HG02798 (cell line): ENCODE data around the gene CD101.

ENCODE experiments used
- ATAC-seq: cut with Tn5 transposase; IDR thresholded peaks from one replicate; pipeline ENCODE4 v1.9.1; 2021; ENCODE audit warnings: mild to moderate bottlenecking; ENCODE audit not compliant: unreplicated experiment, poor library complexity

CD101 gene

GRCh38 chr1:116983678-116984077 is 17.9 kb upstream of the CD101 start:
- no peak for ATAC-seq

- ATAC-seq = no peak
Measured at GRCh38 chr1:116984406-116985160, 17.0 kb upstream of the CD101 start.

GRCh38 chr1:116986421-116987255 is 14.9 kb upstream of the CD101 start:
- no peak for ATAC-seq

GRCh38 chr1:116987256-116987555 is 14.4 kb upstream of the CD101 start:
- ATAC-seq = no peak

GRCh38 chr1:116988248-116988647 is 13.3 kb upstream of the CD101 start:
- no peak for ATAC-seq

- ATAC-seq = no peak
Measured at GRCh38 chr1:116988908-116989307, 12.7 kb upstream of the CD101 start.

- no peak for ATAC-seq
Measured at GRCh38 chr1:116989835-116990234, 11.7 kb upstream of the CD101 start.

- no peak for ATAC-seq
Measured at GRCh38 chr1:116990612-116991151, 10.9 kb upstream of the CD101 start.

GRCh38 chr1:116991171-116991845 is 10.3 kb upstream of the CD101 start:
- no peak for ATAC-seq

- ATAC-seq = no peak
Measured at GRCh38 chr1:116991918-116992317, 9.6 kb upstream of the CD101 start.

GRCh38 chr1:116993286-116993685 is 8.3 kb upstream of the CD101 start:
- ATAC-seq = no peak

- no peak for ATAC-seq
Measured at GRCh38 chr1:116994411-116994810, 7.1 kb upstream of the CD101 start.

- ATAC-seq = no peak
Measured at GRCh38 chr1:116997066-116997465, 4.5 kb upstream of the CD101 start.

GRCh38 chr1:116997636-116998035 is 3.9 kb upstream of the CD101 start:
- no peak for ATAC-seq

- ATAC-seq = no peak
Measured at GRCh38 chr1:116999596-116999995, 2.0 kb upstream of the CD101 start.

- ATAC-seq = no peak
Measured at GRCh38 chr1:117000142-117000541, 1.4 kb upstream of the CD101 start.

- no peak for ATAC-seq
Measured at GRCh38 chr1:117003223-117003875, 1.8 kb downstream of the CD101 start.

- ATAC-seq = no peak
Measured at GRCh38 chr1:117007719-117008013, 6.1 kb downstream of the CD101 start.

- no peak for ATAC-seq
Measured at GRCh38 chr1:117008656-117009055, 7.1 kb downstream of the CD101 start.

GRCh38 chr1:117009132-117009531 is 7.6 kb downstream of the CD101 start:
- no peak for ATAC-seq
